GM18870 (cell line): ENCODE results near the gene UNC119.

Experiments used
- ATAC-seq: cut with Tn5 transposase; IDR thresholded peaks from one replicate; pipeline ENCODE4 v1.9.1; 2021; ENCODE audit warnings: moderate library complexity; ENCODE audit not compliant: unreplicated experiment

Gene UNC119

DNA sequence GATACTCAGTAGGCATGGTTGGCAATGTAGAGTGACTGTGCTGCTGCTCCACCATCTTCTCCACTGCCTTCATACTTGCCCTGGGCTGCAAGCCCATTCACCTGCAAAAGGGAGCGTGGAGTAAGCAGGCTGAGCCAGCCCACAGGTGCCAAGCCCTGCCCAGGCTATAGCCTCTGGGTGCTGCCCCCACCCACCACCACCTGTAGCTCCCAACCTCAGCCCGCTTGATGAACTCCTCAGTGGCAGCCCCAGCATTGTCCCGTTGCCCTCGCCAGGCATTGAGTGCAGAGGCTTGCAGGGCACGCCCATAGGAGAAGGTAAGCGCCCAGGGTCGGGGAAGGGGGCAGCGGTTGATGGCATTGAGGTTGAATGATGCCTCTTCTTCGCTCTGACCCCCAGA lies 21.1 kb upstream of the UNC119 start:
- ATAC-seq: no peak

DNA sequence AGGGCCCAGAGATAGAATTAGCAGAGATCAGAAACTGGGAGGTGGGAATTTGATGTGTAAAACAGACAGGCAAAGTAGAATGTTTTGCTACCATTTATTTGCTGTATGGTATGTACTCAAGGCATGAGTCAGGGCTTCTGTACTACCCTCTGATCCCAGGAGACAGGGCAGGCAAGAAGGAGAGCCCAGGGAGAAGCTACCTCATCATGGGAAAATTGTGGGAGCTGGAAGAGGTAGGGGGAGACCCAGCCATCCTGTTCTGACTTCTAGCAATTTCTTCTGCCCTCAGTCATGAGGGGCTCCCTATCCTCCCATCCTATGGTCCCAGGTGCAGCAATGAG lies 20.6 kb upstream of the UNC119 start:
- no peak for ATAC-seq

DNA sequence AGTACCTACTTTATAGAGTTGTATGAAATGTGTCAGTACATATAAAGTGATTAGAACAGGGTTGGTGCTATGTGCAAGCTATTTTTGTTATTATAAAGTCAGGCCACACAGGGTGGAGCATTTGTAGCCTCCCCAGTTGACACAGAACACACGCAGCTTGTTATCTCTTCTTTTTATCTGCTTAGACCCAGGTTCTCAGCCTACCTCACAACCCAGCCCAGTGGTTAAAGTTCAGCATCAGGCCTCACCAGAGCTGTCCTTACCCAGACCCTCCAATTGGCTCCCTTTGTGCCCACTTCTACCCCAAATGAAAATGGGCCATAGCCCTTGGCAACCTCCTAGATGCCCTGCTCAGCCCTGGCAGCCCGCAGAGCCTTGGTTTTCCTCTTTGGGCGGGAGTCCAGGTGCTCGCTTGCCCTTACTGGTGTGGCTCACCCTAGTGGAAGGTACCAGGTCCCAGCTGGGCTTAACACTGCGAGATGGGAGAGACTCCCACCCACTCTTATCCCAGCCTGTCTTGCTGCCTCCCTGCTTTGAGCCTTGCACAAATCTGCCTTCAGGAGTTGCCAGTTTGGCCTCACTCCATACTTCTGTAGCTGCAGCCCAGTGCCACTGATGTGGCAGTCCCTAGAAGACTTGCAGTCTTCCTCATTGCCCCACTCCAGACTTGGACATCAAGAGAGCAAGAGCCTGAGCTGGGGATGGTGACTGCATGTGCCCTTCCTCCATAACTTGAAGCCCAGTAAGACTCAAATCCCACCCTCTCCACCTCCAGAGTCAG lies 20.0 kb upstream of the UNC119 start:
- no peak for ATAC-seq

DNA sequence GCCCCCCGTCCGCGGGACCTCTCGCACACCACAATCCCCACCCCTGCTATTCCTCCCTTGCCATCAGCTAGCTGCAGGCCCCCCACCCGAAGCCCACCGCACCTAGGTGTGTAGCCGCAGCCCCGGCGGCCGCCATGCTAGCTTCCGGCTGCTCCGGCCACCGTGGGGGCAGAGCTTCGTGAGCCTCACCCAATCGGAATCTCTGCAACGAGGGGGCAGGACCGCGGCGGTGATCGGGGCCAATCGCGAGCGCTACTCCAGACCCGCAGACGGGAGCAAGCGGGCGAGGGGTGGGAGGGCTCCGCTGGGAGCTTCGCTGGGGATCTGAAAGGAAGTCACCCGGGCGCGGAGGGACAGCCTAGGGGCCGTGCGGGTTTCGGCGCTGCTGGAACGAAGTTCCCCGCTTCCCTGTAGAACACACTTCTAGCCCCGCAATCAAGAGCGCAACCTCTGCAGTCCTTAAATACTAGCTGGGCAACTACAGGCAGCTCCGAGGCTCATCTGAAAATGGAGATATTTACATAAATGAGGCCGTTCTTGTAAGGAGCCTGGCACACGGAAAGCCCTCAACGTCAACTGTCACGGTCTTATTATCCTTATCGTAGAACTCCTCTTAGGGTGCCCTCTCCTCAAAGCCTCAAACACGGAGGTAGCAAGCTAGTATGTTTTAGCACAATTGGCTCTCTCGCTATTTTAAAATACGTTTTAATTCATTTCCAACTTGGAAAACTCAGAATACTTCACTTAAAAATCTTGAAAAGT lies 19.1 kb upstream of the UNC119 start, which contains the start of gene PIGS:
TSS of gene PIGS (minus strand) at position 164 of the 762 bp plus-strand sequence. CDS start at position 136, 28 bp downstream.
- ATAC-seq: no peak

DNA sequence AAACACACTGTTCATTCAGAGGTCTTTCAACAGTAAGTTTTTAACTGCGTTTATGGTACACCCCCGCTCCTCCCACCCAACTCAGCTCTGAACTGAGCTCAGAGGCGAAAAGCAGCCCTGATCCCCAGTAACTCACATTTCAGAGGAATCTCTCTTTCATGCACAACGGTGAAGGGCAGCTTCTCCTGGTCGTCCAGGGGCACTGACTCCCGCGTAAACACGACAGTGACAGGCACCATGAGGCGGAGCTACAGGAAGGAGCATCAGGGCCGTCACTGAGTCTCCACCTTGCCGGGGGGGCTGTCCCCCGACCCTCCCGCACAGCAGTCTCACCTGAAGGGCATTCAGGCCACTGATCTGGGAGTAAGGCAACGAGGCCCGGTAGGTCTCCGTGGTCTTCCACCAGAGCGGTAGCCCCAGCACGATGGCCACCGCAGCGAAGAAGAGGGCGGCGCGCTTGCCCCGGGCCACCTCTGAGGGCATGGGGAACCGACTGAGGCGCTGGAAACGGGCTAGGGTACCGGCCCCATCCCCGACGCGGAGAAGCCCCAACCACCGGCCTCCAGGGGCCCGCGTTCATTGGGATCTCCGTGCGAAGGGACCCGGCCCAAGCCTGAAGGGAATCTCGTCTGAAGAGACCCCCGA lies 18.4 kb upstream of the UNC119 start:
- ATAC-seq: no peak

DNA sequence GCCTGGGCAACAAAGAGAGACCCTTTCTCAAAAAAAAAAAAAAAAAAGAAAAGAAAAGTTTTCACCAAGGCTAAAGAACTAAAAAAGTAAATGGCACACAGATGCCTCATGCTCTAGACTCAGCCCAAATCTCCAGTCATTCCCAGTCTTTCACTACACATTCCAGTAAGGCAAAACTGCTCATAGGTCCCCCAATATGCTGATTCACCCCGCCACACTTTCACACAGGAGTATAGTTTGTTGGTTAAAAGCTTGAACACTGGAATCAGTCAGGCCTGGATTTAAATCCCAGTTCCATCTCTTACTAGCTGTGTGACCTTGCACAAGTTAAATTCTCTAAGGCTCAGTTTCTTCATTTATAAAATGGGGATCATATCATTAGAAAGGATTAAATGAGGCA lies 17.0 kb upstream of the UNC119 start:
- no peak for ATAC-seq

DNA sequence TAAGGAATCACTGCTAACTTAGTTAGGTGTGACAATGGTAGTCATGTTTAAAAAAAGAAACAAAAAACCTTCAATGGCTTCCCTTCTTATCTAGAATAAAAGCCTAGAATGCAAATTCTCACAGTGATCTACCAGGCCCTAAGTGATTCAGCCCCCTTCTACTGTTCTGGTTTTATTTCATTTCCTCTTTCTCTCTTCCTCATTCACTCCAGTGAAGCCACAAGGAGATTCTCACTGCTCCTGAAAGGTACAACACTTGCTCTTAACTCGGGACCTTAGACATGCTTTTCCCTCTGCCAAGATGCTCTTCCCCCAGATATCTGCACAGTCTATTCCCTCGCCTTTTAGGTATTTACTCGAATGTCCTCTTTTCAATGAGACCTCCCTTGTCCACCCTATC lies 15.2 kb upstream of the UNC119 start:
- no peak for ATAC-seq

DNA sequence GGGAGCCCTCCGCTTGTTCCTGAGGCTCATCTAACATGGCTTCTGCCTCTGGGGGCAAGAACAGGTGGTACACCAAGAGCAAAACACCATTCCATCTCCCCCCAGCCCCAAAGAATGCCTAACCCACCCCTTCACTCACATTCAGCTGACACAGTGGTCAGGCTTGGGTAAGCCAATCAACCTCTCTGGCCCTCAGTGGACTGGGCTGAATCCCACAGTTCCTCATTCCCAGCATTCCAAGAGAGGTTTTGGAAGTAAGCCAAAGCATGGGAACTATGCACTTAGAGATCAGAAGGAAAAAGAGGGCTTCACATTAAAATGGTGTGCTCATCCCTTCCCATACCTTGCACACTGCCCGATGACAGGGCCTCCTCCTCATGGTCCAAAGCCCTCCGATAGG lies 11.1 kb upstream of the UNC119 start:
- no peak for ATAC-seq

DNA sequence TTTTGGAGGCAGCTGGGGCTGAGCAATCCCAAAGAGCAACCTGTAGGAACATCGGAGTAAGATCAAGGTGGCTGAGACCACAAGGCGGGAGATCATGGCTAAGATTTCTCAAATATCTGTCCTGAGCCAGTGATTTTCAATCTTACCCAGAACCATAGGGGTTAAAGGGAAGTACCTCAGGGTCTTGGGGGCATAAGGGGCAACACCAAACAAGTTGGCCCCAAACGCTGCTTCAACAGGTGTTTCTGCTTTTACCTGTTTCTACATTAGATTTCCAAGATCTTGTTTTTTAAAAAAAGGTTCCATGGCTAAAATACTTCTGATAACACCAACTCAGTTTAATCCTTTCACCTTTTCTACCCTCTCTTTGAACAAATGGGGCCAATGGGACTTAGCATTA lies 2.6 kb upstream of the UNC119 start:
- no peak for ATAC-seq

DNA sequence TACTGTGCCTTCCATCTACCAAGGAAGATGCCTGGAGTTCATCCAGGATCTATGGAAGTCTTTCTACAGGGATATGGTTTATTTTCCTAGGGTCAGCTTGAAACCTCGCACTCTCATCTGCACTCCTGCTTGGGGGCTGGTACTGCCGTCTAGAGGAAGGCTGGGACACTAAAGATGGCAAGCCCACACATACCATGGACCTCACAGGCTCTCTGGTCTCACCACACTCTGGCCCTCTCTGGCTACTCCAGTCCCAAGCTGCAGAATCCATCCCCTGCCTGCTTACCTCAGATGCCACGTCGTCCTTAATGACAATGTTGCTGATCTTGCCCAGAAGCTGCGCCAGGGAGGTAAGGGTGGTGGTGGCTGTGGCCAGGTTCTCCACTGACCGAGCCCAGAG lies 2.1 kb upstream of the UNC119 start:
- ATAC-seq: no peak

DNA sequence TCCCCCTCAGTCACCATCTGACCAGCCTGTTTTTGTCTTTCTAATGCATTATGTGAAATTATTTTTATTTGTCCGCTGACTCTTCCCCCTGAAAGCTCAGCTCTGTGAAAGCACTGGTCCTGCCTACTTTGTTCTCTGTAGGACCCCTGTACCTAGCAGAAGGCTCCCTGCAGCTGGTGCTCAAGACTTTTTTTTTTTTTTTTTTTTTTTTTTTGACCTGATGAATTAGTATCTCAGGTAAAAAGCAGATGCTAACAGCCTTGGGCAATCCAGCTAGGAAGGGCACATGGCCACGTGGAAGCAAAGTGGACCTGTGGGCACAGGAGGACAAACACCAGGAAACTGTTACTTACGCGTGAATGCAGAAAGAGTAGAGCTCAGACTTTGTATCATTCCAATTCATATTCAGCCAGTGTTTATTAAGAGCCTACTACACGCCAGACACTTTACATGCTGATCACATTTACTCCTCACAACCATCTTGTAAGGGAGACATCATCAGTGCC lies 629 bp upstream of the UNC119 start:
- no peak for ATAC-seq

DNA sequence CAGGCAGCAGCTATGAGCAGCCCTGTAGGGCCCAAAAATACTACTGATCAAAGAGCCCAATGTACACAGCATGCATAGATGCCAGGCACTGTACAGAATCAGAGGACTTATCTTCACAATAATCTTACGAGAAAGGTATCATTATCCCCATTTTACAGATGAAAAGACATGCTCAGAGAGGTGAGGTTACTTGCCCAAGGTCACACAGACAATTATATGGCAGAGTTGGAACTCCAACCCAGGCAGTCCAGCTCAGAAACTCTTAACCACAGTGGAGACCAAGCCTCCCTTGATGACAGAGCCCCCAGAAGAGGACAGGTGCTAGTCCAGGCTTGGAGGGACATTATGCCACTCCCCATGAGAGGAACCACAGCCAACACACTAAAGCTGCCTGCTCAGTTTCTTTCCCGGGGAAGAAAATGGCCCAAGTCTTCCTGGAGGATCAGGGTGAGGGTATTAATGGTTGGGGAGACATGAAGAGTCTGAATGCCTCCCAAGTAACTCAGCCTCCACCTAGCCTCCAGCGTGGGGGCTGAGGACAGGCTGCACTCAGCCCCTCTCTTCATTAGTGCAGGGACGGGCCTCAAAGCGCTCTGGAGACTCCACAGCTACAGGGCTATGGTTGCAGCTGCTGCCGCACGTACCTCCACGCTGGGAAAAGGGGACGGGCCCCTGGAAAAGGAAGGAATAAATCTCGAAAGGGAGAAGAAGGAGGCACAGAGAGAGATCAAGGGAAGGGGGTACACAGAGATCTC lies 826 bp downstream of the UNC119 start:
- no peak for ATAC-seq

DNA sequence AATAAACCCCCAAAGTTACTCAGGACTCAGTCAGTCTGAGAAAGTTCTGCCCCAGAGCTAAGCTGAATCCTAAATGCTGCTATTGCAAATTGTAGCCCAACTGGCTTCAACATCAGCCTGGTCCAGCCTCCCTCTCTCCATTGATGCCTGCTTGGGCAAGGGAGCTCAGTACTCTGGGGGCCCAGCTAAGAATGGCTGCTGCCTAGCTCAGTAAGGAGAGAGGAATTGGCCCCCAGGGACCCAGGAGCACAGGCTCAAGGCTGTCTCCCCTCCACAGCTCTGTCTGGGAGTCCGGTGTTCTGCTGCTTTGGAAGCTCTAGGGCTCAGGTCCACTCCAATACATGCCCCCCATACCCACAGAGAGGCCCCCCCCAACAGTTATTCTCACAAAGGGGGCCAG lies 1.6 kb downstream of the UNC119 start:
- ATAC-seq: no peak

DNA sequence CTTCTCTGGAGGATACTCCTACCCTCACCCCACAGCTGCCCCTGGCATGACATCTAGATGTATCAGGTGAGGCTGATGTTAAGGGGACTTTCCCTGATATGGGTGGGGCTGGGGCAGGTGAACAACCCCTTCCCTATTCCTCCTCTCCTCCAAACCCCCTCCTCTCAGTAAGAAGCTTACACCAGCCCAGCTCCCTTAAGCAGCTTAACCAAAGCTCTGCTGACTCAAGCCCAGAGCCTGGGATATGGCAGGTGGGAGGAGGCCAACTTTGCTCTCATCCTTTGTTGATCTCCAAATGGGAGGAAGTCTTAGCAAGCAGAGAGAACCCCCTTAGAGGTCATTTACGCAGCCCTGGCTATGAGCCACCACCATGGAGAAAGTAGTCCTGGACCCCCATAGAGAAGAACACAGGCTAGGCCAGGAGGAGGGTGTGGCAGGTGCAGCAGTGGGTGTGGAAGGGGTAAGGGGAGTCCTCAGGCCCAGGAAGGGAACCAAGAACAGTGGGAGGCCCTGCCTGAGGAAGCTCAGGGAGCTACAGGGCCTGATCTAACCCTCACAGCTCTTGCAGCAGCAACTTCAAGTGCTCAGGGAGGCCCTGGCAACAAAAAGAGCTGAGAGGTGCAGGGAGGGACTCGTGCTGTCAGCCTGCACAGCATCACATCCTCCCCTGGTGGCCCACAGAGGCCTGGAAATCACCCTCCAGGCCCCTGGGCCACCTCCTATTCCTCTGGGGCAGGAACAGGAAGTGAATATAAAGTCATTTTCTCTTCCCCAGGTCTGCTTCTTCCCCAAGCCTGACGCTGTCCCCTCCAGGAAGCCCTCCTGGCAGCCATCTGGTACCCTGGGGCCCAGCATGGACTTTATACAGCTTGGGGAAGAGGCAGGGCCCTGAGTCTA lies 2.9 kb downstream of the UNC119 start:
- no peak for ATAC-seq

DNA sequence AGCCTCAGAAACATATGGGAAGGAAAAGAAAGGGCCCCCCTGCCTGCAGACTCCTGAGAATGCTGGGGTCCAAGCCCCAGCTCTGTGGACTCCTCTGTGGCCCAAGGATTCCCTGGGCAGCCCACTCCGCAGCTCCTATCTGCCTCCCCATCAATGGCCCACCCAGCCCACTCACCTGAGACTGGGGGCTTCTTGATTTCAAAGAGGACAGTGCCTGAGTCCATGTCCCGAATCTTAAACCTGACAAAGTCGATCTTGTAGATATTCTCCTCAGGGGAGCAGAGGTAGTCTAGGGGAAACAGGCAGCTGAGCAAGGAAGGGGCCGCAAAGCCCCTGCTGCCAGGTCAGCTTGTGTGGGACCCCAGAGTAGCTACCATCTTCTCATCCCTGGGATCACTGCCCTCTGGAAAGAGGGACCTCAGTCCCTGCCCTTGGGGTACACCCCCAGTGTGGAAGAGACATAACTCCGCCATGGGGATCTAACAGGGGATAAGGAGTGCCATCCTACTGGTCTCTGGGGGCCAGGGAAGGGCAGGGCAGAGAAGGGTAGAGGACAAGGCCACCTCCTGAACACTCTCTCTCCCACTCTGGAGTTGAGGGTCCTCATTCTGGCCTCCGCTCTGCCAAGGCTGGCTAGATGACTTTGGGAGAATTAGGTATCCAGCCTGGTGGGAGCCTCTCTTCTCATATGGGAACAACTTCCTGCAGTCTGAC lies 3.9 kb downstream of the UNC119 start:
- ATAC-seq: no peak

DNA sequence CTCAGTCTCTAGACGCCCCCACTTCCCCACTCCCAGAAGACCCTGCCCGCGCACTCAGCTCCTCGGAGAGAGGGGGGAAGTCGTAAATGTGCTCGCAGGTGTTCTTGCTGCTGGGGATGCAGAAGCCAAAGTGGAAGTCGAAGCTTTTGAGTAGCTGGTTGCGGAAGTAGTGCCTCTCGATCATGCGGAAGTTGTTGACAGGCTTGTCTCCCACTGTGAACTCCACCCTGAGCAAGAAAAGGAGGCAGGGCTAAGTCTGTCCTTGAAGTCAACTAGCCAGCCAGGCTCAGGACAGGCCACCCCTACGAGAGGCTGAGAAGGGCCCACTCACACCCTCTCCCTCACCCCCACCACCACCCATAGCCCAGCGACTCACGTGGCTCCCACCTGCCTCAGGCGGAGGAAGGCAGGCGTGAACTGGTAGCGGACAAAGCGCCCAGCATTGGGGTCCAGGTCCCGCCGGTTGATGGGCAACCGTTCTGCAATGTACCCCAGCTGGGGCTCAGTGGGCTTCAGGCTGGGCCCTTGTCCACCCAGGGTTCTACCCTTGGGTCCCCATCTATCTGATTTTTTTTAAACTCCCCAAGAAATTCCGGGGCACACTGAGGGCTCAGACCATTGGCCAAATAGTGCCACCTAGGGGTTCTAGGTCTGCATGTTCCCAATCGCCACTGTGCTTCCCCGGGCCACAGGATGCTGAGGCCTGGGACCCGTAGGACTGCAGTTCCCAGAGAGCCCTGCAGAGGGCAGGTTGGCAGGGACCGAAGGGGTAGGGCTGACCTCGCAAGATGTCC lies 4.6 kb downstream of the UNC119 start:
- no peak for ATAC-seq

DNA sequence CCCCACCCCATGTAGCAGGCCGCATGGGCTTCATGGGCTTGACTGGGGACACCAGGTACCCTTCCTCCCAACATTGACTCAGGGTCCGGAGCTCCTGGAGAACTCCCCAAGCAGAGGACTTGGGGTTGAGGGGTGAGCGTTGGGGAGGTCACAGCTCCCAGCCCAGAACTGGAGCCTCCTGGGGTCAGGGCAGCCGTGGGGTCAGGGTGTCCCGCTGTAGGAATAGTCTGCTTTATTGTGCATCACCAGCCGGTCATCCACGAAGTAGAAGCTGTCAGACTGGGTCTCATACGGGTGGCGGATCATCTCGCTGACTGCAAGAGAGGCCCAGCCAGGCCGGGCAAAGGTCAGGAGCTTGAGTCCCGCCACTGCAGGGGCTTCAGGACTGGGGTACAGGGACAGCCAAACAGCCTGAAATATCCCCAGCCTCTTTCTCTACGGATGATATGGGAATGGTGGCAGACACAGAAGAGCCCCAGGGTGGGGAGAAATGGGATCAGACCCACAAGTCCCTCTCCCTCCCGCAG lies 5.3 kb downstream of the UNC119 start:
- no peak for ATAC-seq

DNA sequence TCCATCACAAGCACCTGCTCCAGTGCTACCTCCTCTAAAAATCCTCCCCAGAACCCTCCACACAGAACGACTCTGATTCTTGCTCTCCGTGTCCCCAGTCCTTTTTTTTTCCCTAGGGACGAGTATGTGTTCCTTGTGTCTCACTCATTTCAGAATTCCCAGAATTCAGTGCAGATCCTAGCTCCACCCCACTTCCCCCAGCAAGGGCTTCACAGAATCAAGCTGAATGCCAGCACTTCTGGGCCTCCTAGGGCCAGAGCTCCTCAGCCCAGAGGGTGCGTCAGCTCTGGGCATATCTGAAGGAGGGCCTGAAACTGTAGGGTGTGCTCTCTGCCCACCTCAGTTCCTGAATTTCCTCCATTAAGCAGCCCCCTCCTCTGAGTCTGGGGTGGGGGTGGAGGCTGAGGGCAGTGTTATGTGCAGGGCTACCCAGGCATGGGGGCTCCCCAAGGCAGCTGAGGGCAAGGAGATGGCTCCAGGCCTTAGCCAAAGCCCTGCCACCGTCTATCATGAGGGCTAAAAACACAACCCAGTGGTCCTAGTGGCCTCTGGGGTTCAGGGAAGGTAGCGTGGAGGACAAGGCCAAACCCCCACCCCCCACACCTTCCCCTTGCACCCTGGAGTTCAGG lies 6.5 kb downstream of the UNC119 start:
- ATAC-seq: no peak
